ENCODE data around the gene KRT73. TPM values are rescaled to one million over a fixed set of nuclear protein-coding genes. Genes with fewer than 3 reads are reported as not detected.

KRT73 gene
- total and polyA plus RNA-seq, 3 donors from 2014 or later = 0.16 TPM; not detected in 2

DNA sequence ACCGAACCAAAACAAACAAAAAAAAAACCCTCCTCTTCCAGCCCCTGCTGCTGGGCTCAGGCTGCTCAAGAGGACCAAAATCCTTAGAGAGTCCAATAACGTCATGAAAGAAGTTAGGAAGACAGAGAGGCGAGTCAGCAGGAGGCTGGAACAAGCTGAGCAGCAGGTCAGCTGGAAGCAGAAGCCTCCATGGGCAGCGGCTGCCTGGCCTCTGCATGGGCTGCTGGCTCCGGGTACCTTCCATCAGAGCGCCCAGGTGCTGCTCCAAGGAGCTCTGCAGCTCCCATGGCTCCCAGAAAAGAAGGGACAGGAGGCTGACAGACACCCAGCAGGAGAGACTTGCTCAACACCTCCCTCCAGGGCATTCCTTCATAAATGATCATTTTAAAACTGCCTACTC, 36.9 kb upstream of the KRT73 start:
- Histone ChIP-seq H3K27ac (no peak overlapping the region), H3K9me3 (no peaks in the 10 kb centered on the region), H3K4me3 (no peak overlapping the region), H3K4me1 (no peaks in the 10 kb centered on the region), H3K36me3 (ENCODE audit: low read depth, missing control alignments) (no peaks in the 10 kb centered on the region), H3K27me3 (no peaks in the 10 kb centered on the region)
- 64 to 67% methylated on average over 6 of the region's 6 CpGs for WGBS, 2 donors
- no peak for TF ChIP-seq POLR2A (IDR thresholded peaks at IDR 0.05)
- TF ChIP-seq, protein P1, sequence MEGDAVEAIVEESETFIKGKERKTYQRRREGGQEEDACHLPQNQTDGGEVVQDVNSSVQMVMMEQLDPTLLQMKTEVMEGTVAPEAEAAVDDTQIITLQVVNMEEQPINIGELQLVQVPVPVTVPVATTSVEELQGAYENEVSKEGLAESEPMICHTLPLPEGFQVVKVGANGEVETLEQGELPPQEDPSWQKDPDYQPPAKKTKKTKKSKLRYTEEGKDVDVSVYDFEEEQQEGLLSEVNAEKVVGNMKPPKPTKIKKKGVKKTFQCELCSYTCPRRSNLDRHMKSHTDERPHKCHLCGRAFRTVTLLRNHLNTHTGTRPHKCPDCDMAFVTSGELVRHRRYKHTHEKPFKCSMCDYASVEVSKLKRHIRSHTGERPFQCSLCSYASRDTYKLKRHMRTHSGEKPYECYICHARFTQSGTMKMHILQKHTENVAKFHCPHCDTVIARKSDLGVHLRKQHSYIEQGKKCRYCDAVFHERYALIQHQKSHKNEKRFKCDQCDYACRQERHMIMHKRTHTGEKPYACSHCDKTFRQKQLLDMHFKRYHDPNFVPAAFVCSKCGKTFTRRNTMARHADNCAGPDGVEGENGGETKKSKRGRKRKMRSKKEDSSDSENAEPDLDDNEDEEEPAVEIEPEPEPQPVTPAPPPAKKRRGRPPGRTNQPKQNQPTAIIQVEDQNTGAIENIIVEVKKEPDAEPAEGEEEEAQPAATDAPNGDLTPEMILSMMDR (IDR thresholded peaks at IDR 0.05) = no peak
- DNase-seq = no peak
- intact Hi-C loops (cut with DNase I; ENCODE audit: low total_unique reads) = no loop called here

DNA sequence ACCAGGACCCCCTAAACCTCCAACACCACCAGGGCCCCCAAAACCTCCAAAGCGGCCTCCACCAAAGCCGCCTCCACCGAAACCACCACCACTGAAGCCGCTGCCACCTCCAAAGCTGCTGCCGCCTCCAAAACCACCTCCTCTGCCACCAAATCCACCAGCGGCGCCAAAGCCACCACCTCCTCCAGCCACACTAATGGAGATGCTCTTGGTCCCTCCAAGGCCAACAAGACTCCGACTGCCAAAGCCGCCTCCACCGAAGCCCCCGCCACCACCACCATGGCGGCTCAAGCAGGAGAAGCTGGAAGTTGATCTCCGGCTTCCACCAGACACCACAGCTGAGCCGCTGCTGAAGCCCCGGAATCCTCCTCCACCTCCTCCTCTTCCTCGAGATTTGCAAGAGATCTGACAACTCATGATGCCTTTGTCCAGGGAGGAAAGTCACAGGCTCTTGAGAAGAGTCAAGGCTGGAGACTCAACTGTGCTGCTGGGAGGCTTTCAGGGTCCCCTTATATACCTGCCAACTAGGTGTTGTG, 33.4 kb upstream of the KRT73 start, which contains the start of gene KRT2:
Gene KRT2, minus strand, starts transcription at position 486 of the 536 bp plus-strand sequence. Its CDS starts 69 bp downstream, at position 417.
- no peaks in the 10 kb centered on the region for H3K36me3 ChIP-seq (ENCODE audit: low read depth, missing control alignments)
- no peaks in the 10 kb centered on the region for H3K4me1 ChIP-seq
- H3K27ac ChIP-seq = no peak within 1 kb of the TSS
- H3K9me3 ChIP-seq = no peaks in the 10 kb centered on the region
- intact Hi-C loops (cut with DNase I; ENCODE audit: low total_unique reads) = no loop called here
- DNase-seq = no peak
- TF ChIP-seq, protein P1 (IDR thresholded peaks at IDR 0.05) = no peak
- TF ChIP-seq POLR2A (IDR thresholded peaks at IDR 0.05) = no peak
- 88 to 94% methylated on average over 15 to 16 of the region's 16 CpGs for WGBS, 2 donors
- H3K27me3 ChIP-seq = no peaks in the 10 kb centered on the region
- H3K4me3 ChIP-seq = no peak within 1 kb of the TSS

DNA sequence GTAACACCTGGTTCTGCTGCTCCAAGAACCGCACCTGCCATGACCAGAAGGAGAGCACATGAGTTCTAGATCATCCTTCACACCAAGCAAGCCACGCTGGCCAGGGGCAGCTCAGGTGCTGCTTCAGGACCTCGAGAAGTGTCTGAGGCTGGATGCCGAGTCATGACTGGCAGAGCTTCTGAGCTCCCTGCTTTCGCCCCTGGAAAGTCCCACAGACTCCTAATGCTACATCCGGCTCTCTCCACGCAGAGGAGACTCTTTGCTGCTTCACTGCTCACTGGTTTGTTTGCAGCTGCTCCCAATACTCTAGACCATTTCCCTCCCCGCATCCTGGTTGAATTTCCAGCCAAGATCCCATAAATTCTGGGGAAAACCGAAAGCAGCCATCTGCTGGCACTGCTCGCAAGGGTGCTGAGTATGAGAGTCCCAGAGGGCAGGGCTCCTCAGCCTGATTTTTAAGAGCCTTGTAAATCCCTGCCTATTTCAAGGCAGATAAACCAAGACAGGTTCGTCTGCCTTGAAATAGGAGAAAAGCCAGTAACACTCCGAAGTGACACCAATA, 32.2 kb upstream of the KRT73 start:
- intact Hi-C loops (cut with DNase I; ENCODE audit: low total_unique reads) = no loop called here
- TF ChIP-seq, protein P1 (IDR thresholded peaks at IDR 0.05) = no peak
- TF ChIP-seq POLR2A (IDR thresholded peaks at IDR 0.05) = no peak
- no peak overlapping the region for H3K27ac ChIP-seq
- no peaks in the 10 kb centered on the region for H3K9me3 ChIP-seq
- H3K27me3 ChIP-seq = no peaks in the 10 kb centered on the region
- peak; percentile 23 for DNase-seq
- no peaks in the 10 kb centered on the region for H3K36me3 ChIP-seq (ENCODE audit: low read depth, missing control alignments)
- H3K4me3 ChIP-seq = no peak overlapping the region
- no peaks in the 10 kb centered on the region for H3K4me1 ChIP-seq
- WGBS, 2 donors = 60 to 70% methylated on average over 12 of the region's 12 CpGs

DNA sequence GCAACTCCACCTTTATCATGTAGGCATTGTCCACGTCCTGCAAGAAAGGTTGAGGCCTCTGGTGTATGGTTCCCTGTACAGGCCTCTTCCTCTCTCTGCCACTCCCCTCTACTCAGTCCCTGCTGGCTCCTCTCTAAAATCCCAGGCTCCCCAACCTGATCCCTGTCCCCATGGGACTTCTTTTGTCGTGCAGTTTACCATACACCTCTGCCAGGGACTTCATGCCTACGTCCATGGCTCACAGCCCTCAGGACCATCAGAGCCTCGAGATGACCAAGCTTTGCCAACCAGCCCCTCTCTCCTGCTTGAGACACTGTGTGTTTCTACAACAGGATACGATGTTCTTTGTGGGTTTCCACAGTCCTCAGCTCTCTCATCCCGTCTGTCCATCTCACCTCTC, 30.7 kb upstream of the KRT73 start:
- no peaks in the 10 kb centered on the region for H3K27me3 ChIP-seq
- 74 to 87% methylated on average over 6 of the region's 6 CpGs for WGBS, 2 donors
- H3K36me3 ChIP-seq (ENCODE audit: low read depth, missing control alignments) = no peaks in the 10 kb centered on the region
- no peak for DNase-seq
- no peaks in the 10 kb centered on the region for H3K4me1 ChIP-seq
- no peak overlapping the region for H3K27ac ChIP-seq
- intact Hi-C loops (cut with DNase I; ENCODE audit: low total_unique reads) = no loop called here
- no peak overlapping the region for H3K4me3 ChIP-seq
- H3K9me3 ChIP-seq = no peaks in the 10 kb centered on the region
- no peak for TF ChIP-seq POLR2A (IDR thresholded peaks at IDR 0.05)
- TF ChIP-seq, protein P1 (IDR thresholded peaks at IDR 0.05) = no peak

DNA sequence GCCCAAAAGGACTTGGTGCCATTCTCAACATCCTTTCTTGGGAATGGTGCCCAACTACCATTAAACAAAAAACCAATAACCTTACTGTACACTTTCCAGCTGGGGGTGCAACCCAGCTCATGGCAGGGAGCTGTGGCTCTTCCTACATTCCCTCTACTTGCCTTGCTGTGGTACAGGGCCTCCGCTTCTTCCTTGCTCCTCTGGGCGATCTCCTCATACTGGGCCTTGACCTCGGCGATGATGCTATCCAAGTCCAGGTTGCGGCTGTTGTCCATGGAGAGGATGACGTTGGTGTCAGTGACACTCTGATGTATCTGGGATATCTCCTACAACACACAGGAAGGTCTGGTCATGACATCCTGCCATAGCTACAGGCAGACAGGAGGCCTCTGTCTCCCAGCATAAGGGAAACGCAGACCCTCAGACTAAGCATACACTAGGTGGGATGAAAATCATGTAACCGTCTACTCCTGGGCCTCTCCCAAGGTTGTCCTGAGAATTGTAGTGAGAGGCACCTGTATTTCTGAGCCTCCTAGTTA, 29.7 kb upstream of the KRT73 start:
- WGBS, 2 donors = 96 to 99% methylated on average over 7 to 8 of the region's 8 CpGs
- Histone ChIP-seq H3K9me3 (no peaks in the 10 kb centered on the region), H3K4me3 (no peak overlapping the region), H3K4me1 (no peaks in the 10 kb centered on the region), H3K27me3 (no peaks in the 10 kb centered on the region), H3K27ac (no peak overlapping the region), H3K36me3 (ENCODE audit: low read depth, missing control alignments) (no peaks in the 10 kb centered on the region)
- intact Hi-C loops (cut with DNase I; ENCODE audit: low total_unique reads) = no loop called here
- no peak for DNase-seq
- TF ChIP-seq, protein P1 (IDR thresholded peaks at IDR 0.05) = no peak
- TF ChIP-seq POLR2A (IDR thresholded peaks at IDR 0.05) = no peak
